PFSK-1 (cell line): ENCODE results near the gene CA14.

Experiments used
- FOXP2 ChIP-seq: optimal IDR thresholded peaks from 2 replicates; pipeline ENCODE3; 2011; ENCODE audit warnings: borderline replicate concordance, control low read depth, inconsistent platforms; ENCODE audit not compliant: insufficient read depth; ENCODE audit errors: extremely low read length, extremely low read depth
- POLR2AphosphoS5 ChIP-seq: IDR thresholded peaks from 2 replicates; pipeline ENCODE4 v1.6.1; 2012; ENCODE audit warnings: low read depth, mild to moderate bottlenecking, control low read depth, low read length, moderate library complexity
- SIN3A ChIP-seq: IDR thresholded peaks from 2 replicates; pipeline ENCODE4 v1.6.1; 2012; ENCODE audit warnings: mild to moderate bottlenecking, low read length, moderate library complexity, borderline replicate concordance; ENCODE audit not compliant: insufficient read depth
- TAF1 ChIP-seq: IDR thresholded peaks from 2 replicates; pipeline ENCODE4 v1.6.1; 2012; ENCODE audit warnings: low read length, control low read depth, borderline replicate concordance; ENCODE audit not compliant: insufficient read depth
- TF ChIP-seq, protein P1 (sequence below), 2 experiments: IDR thresholded peaks; 2 replicates each; pipeline versions ENCODE4 v1.6.1 to v1.8.0; 2011 to 2012; ENCODE audit warnings: low read depth in 2 of 2, low read length in 2 of 2, control low read depth in 1 of 2, inconsistent platforms in 1 of 2, mild to moderate bottlenecking in 1 of 2, moderate library complexity in 1 of 2; ENCODE audit not compliant: insufficient read depth in 1 of 2

Gene CA14

DNA sequence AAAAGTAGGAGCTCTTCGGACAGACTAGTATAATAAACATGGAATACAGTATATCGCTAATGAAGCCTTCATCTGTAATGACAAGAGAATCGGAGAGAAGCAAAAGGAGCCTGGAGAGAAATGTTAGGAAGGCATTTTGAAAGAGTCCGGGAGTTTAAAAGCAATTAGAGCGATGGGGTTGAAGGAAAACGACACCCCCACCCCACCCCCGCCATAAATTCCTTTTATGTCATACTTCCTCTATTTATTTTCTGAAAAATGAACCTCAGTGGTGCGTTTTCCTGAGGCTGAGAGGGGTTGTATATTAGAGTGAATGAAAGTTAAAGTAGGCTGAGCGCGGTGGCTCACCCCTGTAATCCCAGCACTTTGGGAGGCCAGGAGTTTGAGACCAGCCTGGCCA is 11.9 kb downstream of the CA14 start:
- no peak for TF ChIP-seq FOXP2
- no peak for TF ChIP-seq TAF1
- TF ChIP-seq POLR2AphosphoS5 = no peak
- no peak for TF ChIP-seq SIN3A
- TF ChIP-seq, protein P1, sequence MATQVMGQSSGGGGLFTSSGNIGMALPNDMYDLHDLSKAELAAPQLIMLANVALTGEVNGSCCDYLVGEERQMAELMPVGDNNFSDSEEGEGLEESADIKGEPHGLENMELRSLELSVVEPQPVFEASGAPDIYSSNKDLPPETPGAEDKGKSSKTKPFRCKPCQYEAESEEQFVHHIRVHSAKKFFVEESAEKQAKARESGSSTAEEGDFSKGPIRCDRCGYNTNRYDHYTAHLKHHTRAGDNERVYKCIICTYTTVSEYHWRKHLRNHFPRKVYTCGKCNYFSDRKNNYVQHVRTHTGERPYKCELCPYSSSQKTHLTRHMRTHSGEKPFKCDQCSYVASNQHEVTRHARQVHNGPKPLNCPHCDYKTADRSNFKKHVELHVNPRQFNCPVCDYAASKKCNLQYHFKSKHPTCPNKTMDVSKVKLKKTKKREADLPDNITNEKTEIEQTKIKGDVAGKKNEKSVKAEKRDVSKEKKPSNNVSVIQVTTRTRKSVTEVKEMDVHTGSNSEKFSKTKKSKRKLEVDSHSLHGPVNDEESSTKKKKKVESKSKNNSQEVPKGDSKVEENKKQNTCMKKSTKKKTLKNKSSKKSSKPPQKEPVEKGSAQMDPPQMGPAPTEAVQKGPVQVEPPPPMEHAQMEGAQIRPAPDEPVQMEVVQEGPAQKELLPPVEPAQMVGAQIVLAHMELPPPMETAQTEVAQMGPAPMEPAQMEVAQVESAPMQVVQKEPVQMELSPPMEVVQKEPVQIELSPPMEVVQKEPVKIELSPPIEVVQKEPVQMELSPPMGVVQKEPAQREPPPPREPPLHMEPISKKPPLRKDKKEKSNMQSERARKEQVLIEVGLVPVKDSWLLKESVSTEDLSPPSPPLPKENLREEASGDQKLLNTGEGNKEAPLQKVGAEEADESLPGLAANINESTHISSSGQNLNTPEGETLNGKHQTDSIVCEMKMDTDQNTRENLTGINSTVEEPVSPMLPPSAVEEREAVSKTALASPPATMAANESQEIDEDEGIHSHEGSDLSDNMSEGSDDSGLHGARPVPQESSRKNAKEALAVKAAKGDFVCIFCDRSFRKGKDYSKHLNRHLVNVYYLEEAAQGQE (IDR thresholded peaks at IDR 0.05; ENCODE audit: insufficient read depth in 1 of 2, low read depth in 2 of 2, low read length in 2 of 2) = no peak

DNA sequence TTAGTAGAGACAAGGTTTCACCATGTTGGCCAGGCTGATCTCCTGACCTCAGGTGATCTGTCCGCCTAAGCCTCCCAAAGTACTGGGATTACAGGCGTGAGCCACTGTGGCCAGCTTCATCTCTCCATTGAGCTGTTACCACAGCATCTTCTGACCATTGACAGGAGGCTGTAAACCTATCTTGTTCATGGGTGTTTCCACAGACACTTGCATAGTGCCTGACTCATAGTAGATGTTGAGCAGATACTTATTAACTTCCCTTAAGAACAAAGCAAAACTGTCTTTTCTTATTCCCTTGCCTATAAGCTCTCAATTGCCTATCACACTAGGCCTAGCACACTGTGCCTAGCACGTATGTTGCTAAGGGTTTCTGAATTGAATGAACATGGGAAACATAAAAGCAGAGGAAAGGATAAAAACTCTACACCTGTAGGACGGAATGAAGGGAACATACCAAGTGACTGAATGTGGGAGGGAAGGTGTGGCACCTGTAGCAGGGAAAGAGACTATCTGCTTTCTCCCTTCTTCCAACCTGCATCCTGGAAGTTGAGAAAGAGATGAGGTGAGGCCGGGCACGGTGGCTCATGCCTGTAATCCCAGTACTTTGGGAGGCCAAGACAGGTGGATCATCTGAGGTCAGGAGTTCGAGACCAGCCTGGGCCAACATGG is 13.9 kb downstream of the CA14 start:
- no peak for TF ChIP-seq TAF1
- TF ChIP-seq POLR2AphosphoS5 = no peak
- TF ChIP-seq SIN3A = no peak
- no peak for TF ChIP-seq FOXP2

DNA sequence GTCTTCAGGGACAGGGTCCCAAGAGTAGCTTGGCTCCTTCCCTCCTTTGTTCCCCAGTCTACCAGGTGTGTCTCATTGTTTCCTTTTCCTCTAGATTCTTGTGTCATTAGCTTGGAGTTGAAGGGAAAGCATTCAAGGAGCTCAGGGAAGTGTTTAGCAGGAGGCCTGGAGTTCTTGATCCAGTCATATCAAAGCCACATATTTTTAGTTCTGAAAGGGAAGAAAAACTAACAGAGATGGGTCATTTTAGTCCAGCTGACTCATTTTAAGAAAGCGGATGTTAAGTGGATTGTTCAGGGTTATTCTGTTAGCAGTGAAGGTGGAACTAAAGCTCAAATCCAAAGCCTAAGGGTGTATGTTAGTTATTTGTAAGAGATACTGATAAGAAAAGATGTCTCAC is 15.7 kb downstream of the CA14 start:
- TF ChIP-seq POLR2AphosphoS5 (no peak), SIN3A (no peak), TAF1 (no peak), FOXP2 (no peak)
- TF ChIP-seq, protein P1 (IDR thresholded peaks at IDR 0.05; ENCODE audit: insufficient read depth in 1 of 2, low read depth in 2 of 2, low read length in 2 of 2) = no peak

DNA sequence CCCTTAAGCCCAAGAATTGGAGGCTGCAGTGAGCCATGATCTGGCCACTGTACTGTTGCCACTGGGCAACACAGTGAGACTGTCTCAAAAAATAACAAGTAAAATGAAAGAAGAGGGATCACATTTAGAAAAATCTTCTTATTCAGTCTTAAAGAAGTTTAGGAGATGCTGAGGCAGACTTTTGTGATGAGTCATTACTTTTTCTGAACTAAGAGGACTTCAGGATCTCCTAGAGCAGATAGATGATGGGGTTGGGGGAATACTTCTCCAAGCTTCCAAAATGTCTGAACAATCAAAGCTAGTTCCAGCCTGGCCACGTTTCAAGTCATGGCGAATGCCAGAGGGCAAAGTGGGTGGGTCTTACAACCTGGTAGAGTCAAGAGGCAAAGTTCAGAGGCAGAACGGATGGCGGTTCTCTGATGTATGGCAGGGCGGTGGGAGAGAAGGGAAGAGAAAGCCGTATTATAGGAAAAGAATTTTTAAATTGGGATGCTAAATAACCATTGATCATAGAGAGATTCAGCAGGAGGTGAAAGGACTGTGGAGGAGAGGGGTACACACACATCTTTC is 22.6 kb downstream of the CA14 start:
- TF ChIP-seq SIN3A (no peak), POLR2AphosphoS5 (no peak), TAF1 (no peak), FOXP2 (no peak)
- TF ChIP-seq, protein P1 (IDR thresholded peaks at IDR 0.05; ENCODE audit: insufficient read depth in 1 of 2, low read depth in 2 of 2, low read length in 2 of 2) = no peak

DNA sequence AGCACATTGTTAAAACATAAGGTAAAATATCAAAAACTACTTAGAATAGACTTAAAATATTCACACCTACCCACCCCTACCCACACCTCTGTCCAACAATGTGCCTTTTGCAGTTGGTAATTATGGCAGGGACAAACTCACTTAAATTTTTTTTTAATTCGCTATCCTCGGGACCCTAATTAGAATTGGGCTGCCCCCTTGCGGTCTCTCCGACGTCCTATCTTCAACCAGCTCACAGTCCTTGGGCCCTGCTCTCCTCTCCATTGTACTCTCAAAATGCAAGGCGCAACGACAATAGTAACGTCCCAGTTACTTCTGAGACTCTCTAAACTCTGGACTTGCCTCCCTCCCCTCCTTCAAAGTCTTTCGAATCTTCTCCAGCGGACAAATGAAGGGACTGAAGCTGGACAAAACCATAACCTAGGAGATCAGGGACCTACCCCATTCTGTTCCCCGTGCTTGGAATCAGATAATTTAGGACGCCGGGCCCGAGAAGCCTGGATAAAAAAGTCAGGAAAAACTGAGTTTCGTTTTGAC is 23.7 kb downstream of the CA14 start:
- TF ChIP-seq SIN3A (no peak), TAF1 (no peak), POLR2AphosphoS5 (no peak), FOXP2 (no peak)
